HG02610 (cell line): ENCODE results near the gene CHEK1.

Experiments
- ATAC-seq: cut with Tn5 transposase; IDR thresholded peaks from one replicate; pipeline ENCODE4 v1.9.1; 2021; ENCODE audit warnings: mild to moderate bottlenecking, moderate library complexity; ENCODE audit not compliant: unreplicated experiment

The CHEK1 gene

DNA sequence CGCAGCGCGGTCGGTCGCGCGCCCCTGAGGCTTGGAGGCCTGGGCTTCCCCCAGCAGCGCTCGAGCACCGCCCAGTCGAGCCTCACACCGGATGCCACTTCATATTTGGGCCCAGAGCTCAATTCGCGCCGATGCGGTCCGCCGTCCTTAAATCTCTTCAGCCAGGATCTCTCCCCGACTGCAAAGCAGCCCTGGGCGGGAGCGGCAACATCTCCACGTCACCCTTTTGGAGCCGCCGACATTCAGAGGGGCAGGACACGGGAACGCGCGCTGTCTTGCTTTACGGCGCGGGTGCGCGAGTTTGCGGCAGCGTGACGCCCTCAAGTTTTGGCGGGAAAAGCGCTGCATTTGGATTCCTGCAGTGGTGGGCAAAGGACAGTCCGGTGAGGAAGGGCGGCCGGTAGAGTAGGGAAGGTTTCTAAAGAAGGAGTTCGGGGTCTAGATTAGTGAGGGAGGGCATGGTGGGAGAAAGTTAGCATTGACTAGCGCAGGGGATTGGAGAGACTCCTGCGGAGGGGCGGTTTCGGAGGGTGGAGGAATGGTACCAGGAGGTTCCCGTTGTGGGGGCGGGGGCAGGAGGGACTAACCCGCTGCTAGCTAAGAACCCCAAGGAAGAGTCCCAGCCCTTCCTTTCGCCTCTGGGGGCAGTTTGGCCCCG is 796 bp downstream of the CHEK1 start:
- ATAC-seq: peak; percentile 93

DNA sequence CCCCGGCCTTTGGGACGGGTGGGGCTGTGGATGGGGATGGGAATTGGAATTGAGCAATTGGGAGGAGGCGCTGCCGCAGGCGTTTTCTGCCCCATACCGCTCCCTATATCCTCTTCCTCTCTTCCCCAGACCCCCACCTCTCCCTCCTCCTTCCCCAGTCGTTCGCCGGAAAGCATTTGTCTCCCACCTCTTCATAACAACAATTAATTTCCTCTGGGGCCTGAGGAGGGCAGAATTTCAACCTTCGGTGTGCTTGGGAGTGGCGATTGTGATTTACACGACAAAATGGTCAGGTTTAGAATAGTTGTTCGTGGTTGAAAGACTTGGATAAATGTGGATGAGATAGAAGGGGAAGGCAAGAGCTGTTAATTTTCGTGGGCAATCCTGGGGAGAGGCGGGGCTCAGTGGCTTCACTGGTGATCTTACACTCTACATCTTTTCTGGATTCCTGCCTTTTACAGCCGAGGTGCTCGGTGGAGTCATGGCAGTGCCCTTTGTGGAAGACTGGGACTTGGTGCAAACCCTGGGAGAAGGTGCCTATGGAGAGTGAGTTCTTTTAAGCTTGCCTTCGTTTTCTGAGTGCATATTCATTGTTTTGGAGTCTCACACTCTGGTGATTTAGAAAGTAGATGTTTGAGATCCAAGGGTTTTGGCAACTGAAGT is 1.5 kb downstream of the CHEK1 start:
- ATAC-seq: peak; percentile 25

DNA sequence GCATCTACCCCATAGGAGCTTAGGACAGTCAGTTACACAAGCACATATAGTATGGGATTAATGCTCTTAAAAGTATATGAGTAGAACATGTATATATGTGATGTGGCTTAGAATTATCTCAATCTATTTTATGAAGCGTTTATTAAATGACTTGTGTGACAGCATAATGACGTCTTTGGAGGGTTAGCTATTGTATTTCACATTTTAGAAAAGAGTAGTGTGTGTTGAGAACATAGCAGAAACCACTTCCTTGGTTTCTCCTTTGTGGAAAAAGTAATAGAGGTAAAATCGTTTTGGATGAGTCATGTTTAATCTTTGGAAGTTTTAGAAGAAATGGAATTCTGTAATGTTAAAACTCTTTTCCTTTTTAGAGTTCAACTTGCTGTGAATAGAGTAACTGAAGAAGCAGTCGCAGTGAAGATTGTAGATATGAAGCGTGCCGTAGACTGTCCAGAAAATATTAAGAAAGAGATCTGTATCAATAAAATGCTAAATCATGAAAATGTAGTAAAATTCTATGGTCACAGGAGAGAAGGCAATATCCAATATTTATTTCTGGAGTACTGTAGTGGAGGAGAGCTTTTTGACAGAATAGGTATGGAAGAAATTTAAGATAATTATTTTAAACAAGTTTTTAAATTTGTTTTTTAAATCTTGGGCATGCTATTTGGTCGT is 2.4 kb downstream of the CHEK1 start:
- no peak for ATAC-seq

DNA sequence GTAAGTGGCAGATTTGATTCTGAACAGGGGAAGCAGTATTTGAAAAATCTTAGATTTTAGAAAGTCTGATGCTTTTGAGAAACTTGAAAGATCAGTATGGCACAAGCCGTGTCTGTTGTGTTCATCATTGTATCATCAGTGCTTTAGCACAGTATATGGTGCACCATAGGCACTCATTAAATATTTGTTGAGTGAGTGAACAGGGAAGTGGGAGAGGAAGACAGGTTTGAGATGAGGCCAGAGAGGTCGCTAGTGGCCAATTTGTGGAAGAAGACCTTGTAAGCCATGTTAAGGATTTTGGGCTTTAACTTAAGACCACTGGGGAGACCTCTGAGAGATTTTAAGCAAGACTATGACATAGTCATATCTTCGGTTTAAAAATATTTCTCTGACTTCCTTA is 12.9 kb downstream of the CHEK1 start:
- ATAC-seq: no peak

DNA sequence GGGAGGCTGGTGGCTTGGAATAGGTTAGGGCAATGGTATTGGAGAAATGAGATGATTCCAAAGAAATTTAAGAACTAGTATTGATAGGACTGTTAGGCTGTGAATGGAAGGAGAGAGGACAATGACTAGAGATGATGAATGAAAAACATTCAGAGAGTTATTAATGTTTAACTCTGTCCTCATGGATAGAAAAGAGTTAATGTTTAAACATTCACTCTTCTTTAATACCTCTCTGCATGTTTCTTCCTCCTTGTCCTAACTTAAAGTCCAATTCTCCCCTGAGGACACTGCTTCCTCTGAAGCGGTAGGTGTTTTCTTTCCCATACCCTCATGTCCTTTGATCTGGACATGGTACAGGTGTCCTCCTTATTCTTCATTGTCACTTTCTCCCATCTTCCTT is 13.4 kb downstream of the CHEK1 start:
- ATAC-seq: no peak

DNA sequence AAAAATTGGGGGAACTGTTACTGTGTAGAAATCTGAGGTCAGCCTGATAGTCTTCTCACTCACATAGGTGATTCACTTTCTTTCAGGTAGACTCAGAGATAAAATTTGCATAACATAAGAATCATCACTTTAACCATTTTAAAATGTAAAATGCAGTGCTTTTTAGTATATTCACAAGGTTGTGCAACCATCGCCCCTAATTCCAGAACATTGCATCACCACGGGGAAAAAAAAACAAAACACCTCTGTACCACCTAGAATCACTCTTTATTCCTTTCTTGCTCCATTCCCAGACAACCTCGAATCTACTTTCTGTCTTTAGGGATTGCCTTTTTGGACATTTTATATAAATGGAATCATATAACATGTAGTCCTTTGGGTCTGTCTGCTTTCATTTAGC is 20.9 kb downstream of the CHEK1 start:
- no peak for ATAC-seq

DNA sequence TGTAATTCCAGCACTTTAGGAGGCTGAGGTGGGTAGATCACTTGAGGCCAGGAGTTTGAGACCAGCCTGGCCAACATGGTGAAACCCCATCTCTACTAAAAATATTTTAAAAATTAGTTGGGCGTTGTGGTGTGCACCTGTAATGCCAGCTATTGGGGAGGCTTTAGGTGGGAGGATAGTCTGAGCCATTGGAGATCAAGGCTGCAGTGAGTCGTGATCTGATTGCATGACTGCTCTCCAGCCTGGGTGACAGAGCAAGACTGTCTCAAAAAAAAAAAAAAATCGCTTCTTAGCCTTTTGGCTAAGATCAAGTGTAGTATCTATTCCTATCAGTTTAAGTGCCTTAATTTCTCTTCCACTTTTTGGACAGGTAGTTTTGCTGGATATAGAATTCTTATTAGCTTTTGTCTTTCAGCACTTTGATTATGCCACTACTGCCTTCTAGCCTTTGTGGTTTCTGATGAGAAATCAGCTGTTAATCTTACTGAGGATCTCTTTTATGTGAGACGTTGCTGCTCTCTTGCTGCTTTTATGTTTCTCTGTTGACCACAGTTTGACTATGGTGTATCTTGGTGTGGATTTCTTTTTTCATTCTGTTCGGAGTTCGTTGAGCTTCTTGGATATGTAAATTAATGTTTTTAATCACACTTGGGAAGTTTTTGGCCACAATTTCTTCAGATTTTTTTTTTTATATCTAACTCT is 24.7 kb downstream of the CHEK1 start:
- ATAC-seq: no peak

DNA sequence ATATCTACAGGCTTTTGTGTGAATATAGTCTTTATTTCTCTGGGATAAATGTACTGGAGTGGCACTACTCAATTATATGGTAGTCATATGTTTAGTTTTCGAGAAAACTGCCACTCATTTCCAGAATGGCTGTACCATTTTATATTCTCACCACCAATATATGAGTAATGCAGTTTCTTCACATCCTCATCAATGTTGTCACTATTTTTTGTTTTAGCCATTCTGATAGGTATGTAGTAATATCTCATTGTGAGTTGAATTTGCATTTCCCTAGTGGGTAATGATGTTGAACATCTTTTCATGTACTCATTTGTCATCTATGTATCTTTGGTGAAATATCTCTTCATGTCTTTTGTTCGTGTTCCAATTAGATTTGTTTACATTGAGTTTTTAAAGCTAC is 37.7 kb downstream of the CHEK1 start:
- no peak for ATAC-seq

DNA sequence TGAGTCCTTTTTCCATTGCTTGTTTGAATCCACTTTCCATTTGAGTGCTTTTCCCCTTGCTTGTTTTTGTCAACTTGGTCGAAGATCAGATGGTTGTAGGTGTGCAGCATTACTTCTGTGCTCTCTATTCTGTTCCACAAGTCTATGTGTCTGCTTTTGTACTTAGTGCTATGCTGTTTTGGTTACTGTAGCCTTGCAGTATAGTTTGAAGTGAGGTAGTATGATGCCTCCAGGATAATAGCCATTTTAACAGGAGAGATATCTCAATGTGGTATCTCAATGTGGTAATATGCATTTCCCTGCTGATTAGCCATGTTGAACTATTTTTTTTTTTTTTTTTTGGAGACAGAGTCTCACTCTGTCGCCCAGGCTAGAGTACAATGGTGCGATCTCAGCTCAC is 38.9 kb downstream of the CHEK1 start:
- ATAC-seq: no peak

DNA sequence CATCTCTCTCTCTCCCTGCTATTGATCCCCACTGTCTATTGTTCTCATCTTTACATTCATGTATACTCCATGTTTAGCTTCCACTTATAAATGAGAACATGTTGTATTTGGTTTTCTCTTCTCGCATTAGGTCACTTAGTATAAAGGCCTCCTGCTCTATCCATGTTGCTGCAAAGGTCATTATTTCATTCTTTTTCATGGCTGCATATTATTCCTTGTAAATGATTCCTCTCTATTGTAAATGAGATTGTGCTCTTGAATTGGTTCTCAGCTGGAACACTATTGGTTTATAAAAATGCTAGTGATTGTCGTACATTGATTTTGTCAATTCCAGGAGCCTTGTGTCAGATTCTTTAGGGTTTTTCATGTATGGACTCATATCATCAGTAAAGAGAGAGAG is 42.2 kb downstream of the CHEK1 start:
- no peak for ATAC-seq

DNA sequence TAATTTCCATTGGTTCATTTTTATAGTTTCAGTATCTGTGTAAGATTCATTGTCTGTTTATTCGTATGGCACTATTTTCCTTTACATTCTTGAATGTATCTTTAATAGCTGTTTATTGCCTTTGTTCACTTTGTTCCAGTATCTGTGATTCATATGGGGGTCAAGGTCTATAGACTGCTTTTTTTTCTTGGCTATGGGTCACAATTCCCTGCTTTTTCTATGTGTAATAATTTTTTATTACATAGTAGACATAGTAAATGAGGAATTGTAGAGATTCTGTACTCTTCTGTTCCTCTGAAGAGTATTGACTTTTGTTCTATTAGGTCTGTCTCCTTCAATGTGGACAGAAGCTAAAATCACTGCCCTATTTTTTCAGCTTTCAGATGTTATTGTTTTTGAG is 45.2 kb downstream of the CHEK1 start:
- ATAC-seq: no peak

DNA sequence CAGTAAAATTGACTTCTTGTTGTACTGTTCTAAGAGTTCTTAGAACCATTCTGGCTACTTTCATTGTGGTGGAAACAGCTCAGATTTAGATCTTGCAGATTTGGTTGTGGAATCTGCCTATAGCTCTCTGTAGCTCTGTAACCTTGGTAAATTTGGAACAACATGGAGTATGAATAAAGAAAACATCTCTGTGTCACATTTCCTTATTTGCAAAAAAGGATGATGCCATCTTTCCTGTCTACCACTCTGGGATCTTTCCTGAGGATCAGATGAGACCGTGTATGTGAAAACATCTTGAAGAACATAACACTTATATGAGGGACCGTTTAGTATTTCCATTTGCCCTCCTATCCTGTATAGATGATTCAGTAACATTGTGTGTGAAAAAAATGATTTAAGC is 46.6 kb downstream of the CHEK1 start:
- no peak for ATAC-seq

DNA sequence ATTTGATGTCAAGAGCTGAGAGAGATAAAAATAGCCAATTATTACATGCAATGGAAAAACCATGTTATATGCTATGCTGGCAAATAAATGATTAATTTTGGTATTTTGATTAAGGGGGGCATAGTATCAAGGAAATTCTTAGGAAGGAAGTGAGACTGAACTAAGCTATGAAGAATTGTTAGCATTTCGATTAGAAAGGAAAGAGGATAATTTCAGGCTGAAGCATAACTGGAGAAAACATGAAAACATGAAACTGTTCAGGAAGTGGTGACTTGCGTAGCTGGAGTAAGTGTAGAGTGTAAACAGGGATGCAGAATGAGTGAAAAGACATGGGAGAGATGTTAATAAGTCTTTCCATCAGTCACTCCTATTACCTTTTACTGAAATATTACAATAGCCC is 49.2 kb downstream of the CHEK1 start:
- no peak for ATAC-seq

DNA sequence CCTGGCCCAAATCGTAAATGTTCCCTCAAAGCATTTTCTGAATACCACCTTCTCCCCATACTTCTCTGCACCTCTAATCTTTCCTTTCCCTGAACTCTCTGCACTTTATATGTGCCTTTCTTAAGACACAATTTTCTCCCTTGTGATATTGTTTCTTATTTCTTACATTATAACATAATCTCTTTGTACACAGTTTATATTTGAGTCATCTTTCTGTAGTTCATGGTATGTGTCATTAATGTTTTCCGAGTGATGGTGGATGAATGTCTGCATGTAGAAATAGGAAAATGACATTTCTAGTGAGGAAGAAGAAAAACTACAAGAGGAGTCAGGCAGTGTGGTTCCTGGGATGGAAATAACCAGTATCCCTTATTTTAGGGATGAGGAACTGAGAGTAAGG is 50.2 kb downstream of the CHEK1 start:
- ATAC-seq: no peak

DNA sequence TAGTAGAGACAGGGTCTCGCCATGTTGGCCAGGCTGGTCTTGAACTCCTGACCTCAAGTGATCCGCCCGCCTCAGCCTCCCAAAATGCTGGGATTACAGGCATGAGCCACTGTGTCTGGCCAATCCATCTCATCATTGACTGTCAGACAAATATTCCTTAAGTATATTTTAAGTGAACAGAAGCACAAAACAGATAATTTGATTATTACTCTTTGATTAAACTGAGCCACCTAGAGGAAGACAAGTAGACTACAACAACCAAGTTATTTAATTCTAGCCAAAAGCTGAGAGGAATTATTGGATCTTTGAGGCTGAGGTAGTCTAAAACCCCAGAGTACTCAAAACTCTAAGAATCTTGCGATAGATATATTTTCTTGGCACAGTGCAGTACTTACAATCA is 54.4 kb downstream of the CHEK1 start:
- ATAC-seq: no peak

DNA sequence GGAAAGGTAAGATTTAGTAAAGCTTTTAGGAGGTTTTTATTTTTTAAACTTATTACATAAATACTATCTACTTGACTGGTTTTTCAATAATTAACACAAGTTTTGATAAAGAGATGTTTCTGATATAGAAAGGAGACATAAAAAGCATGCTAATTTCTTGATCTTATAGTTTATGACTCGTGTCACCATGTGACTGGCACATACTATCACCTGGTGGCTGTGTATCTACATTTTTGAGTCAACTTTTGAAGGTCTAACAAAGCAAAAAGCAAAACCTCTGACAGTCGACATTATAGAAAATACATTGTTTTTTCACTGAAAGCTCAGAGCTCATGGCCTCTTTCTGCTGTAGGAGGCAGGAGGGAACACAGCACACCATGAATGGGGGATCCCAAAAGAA is 54.9 kb downstream of the CHEK1 start:
- ATAC-seq: no peak

DNA sequence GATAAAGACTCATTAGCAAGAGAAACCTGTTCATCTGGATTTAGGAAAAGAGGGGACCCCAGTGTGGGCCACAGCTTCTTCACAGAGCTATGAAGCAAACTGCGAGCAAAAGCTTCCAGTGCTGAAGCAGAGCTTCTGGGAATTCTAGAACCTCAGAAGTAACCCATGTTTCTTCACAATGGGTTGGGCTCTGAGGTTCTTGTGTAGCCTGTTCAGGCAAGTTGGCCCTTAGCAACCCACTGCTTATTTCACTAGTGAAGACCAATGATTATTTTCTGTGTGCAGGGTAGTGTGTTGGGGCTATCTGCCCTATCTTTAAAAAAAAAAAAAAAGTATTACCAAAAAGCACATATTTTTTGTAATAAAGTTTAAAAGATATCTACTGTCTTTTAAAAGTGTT is 55.8 kb downstream of the CHEK1 start, which contains the start of gene ACRV1:
ACRV1 (minus strand) TSS at position 101 of the 400 bp plus-strand sequence; CDS start at position 34, 67 bp downstream.
- ATAC-seq: no peak

DNA sequence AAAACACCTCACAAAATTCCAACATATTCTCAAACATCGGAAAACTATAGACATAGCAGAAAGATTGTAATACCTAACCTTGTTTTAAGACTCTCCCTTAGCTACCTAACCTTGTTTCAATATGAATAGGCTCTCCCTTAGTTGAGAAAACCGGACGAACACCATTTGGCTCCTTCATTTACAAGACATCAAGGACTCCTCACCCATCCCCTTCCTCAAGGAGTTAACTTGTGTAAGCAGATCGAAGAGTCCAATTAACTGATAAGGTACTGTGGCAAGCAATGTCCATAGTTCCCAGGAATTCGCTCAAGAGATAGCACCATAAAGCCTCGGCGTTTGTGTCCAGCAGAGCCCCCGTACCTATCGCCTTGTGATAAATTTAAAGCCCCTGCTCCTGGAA is 60.3 kb downstream of the CHEK1 start:
- no peak for ATAC-seq

DNA sequence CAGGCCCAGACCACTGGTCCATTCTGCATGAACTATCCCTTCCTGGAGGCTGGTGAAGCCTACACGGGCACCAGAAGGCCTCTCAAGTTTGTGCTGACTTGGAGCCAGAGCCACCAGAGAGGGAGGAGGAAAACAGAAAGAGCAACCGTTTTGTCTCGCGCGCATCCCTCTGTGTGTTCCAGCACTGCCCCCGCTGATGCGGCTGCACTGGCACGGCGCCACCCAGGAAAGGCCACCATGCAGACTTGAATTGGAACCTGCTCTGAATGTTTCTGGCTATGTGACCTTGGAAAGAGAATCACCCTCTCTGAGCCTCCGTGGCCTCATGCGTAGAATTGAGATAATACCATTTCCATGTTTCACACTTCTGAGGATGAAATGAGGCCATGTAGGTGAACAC is 63.1 kb downstream of the CHEK1 start:
- ATAC-seq: no peak

DNA sequence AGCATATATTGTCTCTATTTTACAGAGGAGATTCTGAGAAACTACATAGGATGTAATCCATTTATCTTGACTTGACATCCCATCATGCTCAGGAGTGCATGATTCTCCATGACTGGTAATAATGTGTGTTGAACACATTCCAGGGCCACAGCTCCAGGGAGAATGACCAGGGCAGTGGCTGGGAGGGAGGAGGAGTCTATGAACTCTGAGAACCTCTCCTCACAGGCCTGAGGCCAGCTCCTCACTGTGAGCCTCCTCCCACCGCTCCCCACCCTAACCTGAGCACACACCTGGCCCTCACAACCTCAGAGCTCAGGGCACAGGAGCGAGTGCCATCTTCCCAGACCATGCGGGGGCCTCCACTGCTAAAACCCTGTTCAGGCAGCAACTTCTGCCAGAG is 63.7 kb downstream of the CHEK1 start:
- no peak for ATAC-seq

DNA sequence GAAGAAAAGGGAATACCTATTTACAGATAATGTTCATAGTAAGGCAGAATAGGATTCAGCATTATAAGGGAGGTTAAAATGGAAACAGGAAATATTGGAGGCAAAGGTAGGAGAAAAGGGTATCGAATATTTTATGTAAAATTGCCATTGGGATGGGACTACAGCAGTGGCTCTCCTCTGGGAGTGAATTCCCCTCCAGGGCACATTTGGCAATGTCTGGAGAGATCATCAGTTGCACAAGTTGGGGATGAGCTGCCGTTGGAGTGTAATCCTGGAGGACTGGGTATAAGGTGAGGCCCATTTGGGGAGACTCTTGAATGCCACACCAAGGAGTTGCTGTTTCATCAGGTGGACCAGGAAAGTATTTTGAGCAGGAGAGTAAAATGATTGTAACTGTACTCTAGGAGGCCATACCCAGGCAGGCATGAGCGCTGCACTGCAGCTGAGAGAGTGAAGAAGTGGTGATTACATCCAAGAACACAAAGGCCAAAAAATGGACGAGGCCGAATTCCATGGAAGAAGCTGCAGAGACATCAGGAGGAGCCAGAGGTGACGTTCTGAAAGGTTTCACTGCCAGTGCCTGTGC is 64.4 kb downstream of the CHEK1 start:
- no peak for ATAC-seq
